SJSA1 (cell line): ENCODE data around the gene PIPOX. TPM values are rescaled to one million over a fixed set of nuclear protein-coding genes. Genes with fewer than 3 reads are reported as not detected.

Source experiments
- DNase-seq, 2 experiments: peaks; one replicate each; pipeline ENCODE4 v3.0.0-alpha.2; 2015 to 2020; ENCODE audit warnings: low spot score in 2 of 2, low read depth in 1 of 2
- H3K27ac ChIP-seq: fragments of 250-450 bp; sonication (Bioruptor Pico); 2 replicates; pipeline ENCODE4 v1.5.1; 2020; ENCODE audit warnings: mild to moderate bottlenecking, moderate library complexity
- H3K27me3 ChIP-seq: fragments of 250-450 bp; sonication (Bioruptor Pico); replicated peaks from 2 replicates; pipeline ENCODE4 v1.5.1; 2020; ENCODE audit warnings: mild to moderate bottlenecking, moderate library complexity
- H3K36me3 ChIP-seq: fragments of 250-450 bp; sonication (Bioruptor Pico); 2 replicates; pipeline ENCODE4 v1.5.1; 2020; ENCODE audit warnings: mild to moderate bottlenecking
- H3K4me1 ChIP-seq: fragments of 250-450 bp; sonication (Bioruptor Pico); replicated peaks from 2 replicates; pipeline ENCODE4 v1.6.1; 2021; ENCODE audit warnings: mild to moderate bottlenecking
- H3K4me3 ChIP-seq: fragments of 250-450 bp; sonication (Bioruptor Pico); 2 replicates; pipeline ENCODE4 v1.5.1; 2020; ENCODE audit warnings: mild to moderate bottlenecking
- H3K9me3 ChIP-seq: fragments of 250-450 bp; sonication (Bioruptor Pico); replicated peaks from 2 replicates; pipeline ENCODE4 v1.5.1; 2020; ENCODE audit warnings: mild to moderate bottlenecking
- total RNA-seq: library from RNA; depleted of rRNA; stranded (reverse); fragments of >200 nt; shearing (Covaris generic); gene quantifications from 2 replicates; pipeline ENCODE4 v1.2.3, GENCODE V29; 2014

PIPOX gene
- total RNA-seq, 1 experiment from 2014 or later: 1.00 TPM

DNA sequence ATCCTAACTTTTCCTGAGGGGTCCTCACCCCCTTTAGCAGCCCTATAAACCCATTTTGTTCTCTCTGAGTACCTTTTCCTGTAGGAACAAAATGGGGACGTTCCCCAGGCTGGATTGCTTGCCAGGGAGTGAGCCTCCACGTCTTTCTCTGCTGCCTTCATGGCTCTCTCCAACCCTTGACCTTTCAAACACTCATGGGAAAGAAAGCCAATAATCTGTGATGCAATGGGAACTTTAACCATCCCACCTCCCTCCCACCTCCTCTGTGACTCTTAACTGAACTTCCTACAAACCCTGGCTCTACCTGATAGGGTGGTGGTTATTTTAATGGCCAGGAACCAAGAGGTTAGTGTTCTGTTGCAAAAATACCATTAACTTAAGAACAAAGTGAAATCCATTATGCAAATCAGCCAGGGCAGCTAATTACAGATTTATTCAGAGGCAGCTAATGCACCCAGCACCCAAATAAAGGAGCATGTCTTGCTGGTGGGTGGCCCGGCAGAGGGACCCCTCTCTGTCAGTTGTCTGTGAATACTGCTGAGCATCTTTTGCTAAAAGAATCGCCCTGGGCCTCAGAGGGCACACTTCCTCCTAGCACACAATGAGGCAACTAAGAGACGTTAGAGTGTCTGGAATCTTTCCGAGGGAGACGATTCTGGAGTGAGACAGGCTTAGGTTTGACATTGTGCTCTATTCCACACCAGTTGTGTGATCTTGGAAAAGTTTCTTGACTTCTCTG is 3.0 kb downstream of the PIPOX start:
- Histone ChIP-seq H3K4me3 (no peak overlapping the region), H3K27ac (no peak overlapping the region), H3K36me3 (no peaks in the 10 kb centered on the region), H3K27me3 (peaks cover 13% of the 10 kb centered on the region; the same call in 1 of the 2 replicates), H3K9me3 (no peaks in the 10 kb centered on the region), H3K4me1 (peaks cover 19% of the 10 kb centered on the region)
- DNase-seq: no peak

- Histone ChIP-seq H3K36me3 (no peaks in the 10 kb centered on the region), H3K9me3 (no peaks in the 10 kb centered on the region), H3K4me3 (no peak overlapping the region), H3K27ac (no peak overlapping the region), H3K27me3 (peaks cover 13% of the 10 kb centered on the region; the same call in 1 of the 2 replicates), H3K4me1 (peaks cover 19% of the 10 kb centered on the region)
- no peak for DNase-seq
Observed at GRCh38 chr17:29046473-29046839, 3.5 kb downstream of the PIPOX start.

DNA sequence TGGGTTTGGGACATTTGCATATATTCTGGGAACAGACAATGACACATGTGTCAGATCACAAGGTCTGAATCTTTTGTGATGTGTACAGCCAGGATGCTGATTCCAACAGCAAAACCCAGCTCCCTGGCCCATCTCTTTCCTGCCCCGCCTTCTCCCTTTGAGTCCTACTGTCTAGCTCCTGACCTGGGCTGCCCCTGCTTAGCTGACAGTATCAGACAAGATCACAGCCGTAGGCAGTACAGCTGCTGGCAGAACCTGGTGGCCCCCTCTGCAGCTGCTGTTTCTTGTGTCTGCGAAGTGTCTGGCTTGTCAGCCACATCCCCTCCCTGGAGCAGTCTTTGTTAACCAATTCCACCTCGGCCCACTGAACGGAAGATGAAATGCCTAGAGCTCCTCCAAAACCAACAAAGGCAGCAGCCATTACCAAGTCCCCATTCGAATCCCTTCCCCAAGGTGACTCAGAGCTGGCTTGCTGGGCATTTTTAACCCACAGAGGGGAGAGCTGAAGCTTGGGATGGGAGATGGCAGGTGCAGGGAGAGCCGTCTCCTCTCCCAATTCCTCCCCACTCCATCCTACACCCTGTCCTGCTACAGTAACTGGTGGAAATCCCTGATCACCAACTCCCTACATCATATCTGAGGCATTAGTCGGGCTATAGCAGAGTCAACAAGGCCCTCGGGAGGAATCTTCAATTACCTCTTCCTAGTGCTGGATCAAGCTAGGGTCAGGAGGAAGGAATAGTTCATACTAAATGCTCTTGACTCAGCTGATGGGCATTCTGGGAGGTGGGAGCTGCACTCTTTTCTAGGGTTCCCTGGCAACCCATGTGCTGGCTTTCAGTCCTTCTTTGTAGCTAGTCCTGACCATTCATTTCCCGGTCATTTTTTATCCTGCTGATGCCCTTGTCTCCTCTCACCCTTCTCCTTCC is 5.8 kb downstream of the PIPOX start:
- H3K27ac ChIP-seq: no peak overlapping the region
- no peaks in the 10 kb centered on the region for H3K36me3 ChIP-seq
- no peaks in the 10 kb centered on the region for H3K9me3 ChIP-seq
- no peak for DNase-seq
- peaks cover 13% of the 10 kb centered on the region; the same call in 1 of the 2 replicates for H3K27me3 ChIP-seq
- no peak overlapping the region for H3K4me3 ChIP-seq
- peaks cover 4% of the 10 kb centered on the region for H3K4me1 ChIP-seq

GRCh38 chr17:29049541-29050145 is 6.7 kb downstream of the PIPOX start:
- Histone ChIP-seq H3K9me3 (no peaks in the 10 kb centered on the region), H3K4me1 (no peaks in the 10 kb centered on the region), H3K4me3 (no peak overlapping the region), H3K27me3 (peaks cover 13% of the 10 kb centered on the region; the same call in 1 of the 2 replicates), H3K27ac (no peak overlapping the region), H3K36me3 (no peaks in the 10 kb centered on the region)
- no peak for DNase-seq

DNA sequence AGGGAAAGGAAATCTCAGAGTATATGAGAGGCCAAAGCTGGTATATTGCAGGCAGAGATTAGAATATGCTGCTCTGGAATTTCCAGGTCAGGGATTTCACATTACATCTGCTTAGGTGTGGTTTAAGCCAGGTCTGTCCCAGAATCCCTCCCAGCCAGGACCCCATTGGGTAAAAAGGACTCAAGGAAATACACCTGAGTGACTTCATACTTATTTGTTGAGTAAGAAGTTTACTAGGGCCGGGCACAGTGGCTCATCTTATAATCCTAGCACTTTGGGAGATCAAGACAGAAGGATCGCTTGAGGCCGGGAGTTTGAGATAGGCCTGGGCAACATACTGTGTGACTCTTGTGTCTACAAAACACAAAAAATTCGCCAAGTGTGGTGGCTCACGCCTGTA is 7.2 kb downstream of the PIPOX start:
- DNase-seq: no peak
- Histone ChIP-seq H3K27ac (no peak overlapping the region), H3K4me1 (no peaks in the 10 kb centered on the region), H3K9me3 (no peaks in the 10 kb centered on the region), H3K27me3 (peaks cover 13% of the 10 kb centered on the region; the same call in 1 of the 2 replicates), H3K36me3 (no peaks in the 10 kb centered on the region), H3K4me3 (no peak overlapping the region)

DNA sequence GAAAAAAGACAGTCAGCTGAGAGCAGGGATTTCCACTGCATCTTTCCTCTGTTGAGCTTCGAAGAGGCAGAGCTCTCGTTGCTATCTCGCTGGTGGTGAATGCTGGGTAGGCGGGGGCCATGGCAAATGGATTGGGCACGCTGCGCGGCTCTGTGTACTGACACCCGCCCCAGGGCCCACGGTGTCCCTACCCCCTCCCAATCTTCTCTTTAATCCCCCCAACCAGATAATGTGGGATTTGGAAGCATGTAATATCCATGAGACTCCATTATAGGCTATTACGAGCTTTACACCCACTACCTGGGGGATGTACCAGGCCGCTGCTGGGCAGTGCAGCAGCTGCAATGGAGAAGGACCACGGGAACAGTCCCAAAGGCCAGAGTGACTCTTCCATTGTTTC is 8.3 kb downstream of the PIPOX start:
- H3K4me3 ChIP-seq: no peak overlapping the region
- H3K36me3 ChIP-seq: no peaks in the 10 kb centered on the region
- no peaks in the 10 kb centered on the region for H3K9me3 ChIP-seq
- H3K27me3 ChIP-seq: peaks cover 13% of the 10 kb centered on the region; the same call in 1 of the 2 replicates
- DNase-seq: no peak
- H3K27ac ChIP-seq: no peak overlapping the region
- H3K4me1 ChIP-seq: no peaks in the 10 kb centered on the region

- H3K27me3 ChIP-seq: peaks cover 13% of the 10 kb centered on the region; the same call in 1 of the 2 replicates
- H3K4me3 ChIP-seq: no peak overlapping the region
- no peak overlapping the region for H3K27ac ChIP-seq
- H3K9me3 ChIP-seq: no peaks in the 10 kb centered on the region
- no peaks in the 10 kb centered on the region for H3K36me3 ChIP-seq
- no peak for DNase-seq
- no peaks in the 10 kb centered on the region for H3K4me1 ChIP-seq
Observed at GRCh38 chr17:29051731-29052130, 8.8 kb downstream of the PIPOX start.

DNA sequence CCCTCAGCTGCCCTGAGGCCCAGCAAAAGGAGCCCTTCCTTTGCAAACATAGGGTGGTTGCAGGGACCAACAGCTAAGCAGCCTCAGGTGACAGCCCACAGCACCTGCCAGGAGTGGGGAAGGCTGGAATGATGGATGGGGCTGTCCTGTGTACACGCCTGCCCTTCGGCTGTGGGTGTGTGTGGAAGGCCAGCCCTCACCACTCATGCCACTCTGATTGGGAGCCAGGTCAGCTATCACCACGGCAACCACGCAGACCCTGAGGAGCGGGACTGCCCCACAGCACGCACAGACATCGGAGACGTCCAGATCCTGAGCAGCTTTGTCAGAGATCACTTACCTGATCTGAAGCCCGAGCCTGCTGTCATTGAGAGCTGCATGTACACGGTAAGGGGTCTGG is 11.9 kb downstream of the PIPOX start:
- DNase-seq: no peak
- H3K27ac ChIP-seq: no peak overlapping the region
- no peaks in the 10 kb centered on the region for H3K4me1 ChIP-seq
- H3K4me3 ChIP-seq: no peak overlapping the region
- no peaks in the 10 kb centered on the region for H3K36me3 ChIP-seq
- no peaks in the 10 kb centered on the region for H3K27me3 ChIP-seq
- no peaks in the 10 kb centered on the region for H3K9me3 ChIP-seq

DNA sequence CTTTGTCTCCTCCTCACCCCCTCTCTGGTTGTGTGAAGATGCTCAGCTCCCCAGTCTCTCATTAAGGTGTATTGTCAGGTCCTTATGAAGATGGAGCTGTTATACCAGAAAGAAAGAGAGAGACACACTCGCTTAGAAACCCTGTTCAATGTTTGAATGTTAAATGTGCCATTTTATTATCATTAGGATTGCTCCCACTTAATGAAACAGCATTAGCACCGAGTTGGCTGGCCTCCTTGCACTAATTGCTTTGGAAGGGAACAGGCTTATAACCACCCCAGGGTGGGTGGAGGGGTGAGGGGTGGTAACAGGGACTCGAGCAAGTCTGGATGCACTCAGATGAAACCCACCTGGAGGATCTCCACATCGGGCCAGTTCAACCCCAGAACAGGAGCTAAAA is 14.4 kb downstream of the PIPOX start:
- Histone ChIP-seq H3K27ac (no peak overlapping the region), H3K4me3 (no peak overlapping the region), H3K27me3 (no peaks in the 10 kb centered on the region)

DNA sequence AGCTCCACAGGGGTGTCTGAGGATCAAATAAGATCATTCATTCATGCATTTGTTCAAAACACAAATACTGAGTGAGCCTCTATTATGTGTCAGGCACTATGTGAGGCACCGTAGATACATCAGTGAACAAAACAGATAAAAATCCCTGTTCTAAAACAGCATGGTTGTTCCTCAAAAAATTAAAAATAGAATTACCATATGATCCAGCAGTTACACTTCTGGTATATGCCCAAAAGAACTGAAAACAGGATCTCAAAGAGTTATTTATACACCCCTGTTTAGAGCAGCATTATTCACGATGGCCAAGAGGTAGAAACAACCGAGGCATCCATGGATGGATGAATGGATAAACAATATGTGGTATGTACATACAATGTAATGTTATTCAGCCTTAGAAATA is 15.4 kb downstream of the PIPOX start:
- Histone ChIP-seq H3K27ac (no peak overlapping the region), H3K4me1 (no peaks in the 10 kb centered on the region), H3K36me3 (no peaks in the 10 kb centered on the region), H3K4me3 (no peak overlapping the region), H3K9me3 (no peaks in the 10 kb centered on the region), H3K27me3 (no peaks in the 10 kb centered on the region)
- no peak for DNase-seq

More for the DNA sequence above, 14.4 kb downstream of the PIPOX start:
- no peaks in the 10 kb centered on the region for H3K36me3 ChIP-seq
- H3K9me3 ChIP-seq: no peaks in the 10 kb centered on the region
- no peak for DNase-seq
- no peaks in the 10 kb centered on the region for H3K4me1 ChIP-seq

DNA sequence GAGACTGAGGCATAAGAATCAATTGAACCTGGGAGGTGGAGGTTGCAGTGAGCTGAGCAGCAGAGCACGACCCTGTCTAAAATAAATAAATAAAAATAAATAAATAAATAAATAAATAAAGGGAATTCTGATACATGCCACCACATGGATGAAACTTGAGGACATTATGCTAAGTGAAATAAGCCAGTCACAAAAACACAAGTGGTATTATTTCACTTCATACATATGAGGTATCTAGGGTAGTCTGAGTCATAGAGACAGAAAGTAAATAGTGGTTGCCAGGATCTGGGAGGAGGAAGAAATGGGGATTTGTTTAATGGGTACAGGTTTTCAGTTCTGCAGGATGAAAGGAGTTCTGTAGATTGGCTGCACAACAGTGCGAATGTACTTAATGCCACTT is 16.3 kb downstream of the PIPOX start:
- DNase-seq: no peak
- H3K36me3 ChIP-seq: no peaks in the 10 kb centered on the region

GRCh38 chr17:29060475-29060874 is 17.5 kb downstream of the PIPOX start:
- Histone ChIP-seq H3K27me3 (no peaks in the 10 kb centered on the region), H3K27ac (no peak overlapping the region), H3K4me1 (no peaks in the 10 kb centered on the region), H3K4me3 (no peak overlapping the region), H3K9me3 (no peaks in the 10 kb centered on the region), H3K36me3 (no peaks in the 10 kb centered on the region)
- no peak for DNase-seq

More for the DNA sequence above, 16.3 kb downstream of the PIPOX start:
- Histone ChIP-seq H3K27me3 (no peaks in the 10 kb centered on the region), H3K9me3 (no peaks in the 10 kb centered on the region), H3K4me1 (no peaks in the 10 kb centered on the region), H3K4me3 (no peak overlapping the region), H3K27ac (no peak overlapping the region)

DNA sequence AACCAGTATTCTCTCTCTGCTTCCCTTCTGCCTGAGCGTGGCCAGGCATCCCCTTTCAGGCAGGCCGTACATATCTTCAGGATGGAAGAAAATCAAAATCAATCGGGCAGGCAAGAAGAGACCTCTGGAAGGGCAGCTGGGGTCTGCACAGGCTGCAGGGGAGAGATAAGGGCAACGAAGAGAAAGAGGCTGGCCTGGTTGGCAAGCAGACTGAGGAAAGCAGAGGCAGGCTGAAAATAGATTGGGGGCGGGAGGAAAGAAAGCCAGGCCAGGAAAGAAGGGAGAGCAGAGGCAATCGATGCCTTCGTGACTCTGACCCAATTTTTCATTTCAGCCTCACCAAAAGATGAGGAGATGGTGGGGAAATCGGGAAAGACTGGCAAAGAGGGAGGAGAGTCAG is 18.1 kb downstream of the PIPOX start:
- no peaks in the 10 kb centered on the region for H3K27me3 ChIP-seq
- H3K9me3 ChIP-seq: no peaks in the 10 kb centered on the region
- no peak overlapping the region for H3K27ac ChIP-seq
- no peaks in the 10 kb centered on the region for H3K4me1 ChIP-seq
- no peak for DNase-seq
- H3K36me3 ChIP-seq: no peaks in the 10 kb centered on the region
- no peak overlapping the region for H3K4me3 ChIP-seq

GRCh38 chr17:29062215-29062614 is 19.3 kb downstream of the PIPOX start:
- Histone ChIP-seq H3K9me3 (no peaks in the 10 kb centered on the region), H3K36me3 (no peaks in the 10 kb centered on the region), H3K27ac (no peak overlapping the region), H3K4me3 (no peak overlapping the region), H3K27me3 (no peaks in the 10 kb centered on the region), H3K4me1 (no peaks in the 10 kb centered on the region)
- DNase-seq: no peak
